ENCODE measurements around the gene ATP11C. TPM values are rescaled to one million over a fixed set of nuclear protein-coding genes. Genes with fewer than 3 reads are reported as not detected.

ATP11C gene
- total RNA-seq, 1 donor from 2014 or later: 66.0 TPM

DNA sequence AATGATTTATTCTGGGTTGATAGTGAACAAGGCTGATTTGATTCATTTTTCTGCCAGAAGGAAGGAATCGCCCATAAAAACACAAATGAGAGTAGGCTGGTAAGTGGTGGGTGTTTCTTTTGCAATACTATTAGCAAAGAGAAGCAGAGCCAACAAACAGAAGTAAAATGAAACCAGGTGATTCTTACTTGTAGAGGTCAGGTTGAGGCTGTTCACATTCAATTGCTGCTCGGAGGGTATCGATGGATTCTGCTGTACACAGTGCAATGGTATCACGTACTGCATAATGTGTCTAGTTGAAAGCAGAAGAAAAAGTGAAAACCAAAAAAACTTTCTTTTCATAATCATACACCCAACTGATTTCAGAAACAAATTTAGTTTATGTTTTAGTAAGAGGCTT is 130.8 kb downstream of the ATP11C start:
- DNase-seq: no peak

DNA sequence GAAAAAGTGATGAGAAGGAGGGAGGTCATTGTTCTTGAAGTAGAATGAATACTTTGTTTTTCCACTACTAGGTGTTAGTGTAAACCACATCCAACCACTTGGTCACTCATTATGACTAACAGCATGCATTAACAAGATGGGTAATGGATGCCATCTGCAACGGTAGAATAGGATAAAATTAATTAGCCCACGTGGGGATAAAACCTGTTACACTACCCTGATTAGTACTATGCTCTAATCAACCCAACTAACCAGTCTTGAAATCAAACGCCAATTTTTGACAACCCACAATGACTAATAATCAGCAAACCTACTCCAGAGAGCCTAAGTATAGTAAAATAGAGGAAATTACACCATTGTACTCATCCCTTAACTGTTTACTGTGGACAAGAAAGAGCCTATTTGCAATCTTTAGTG is 131.4 kb downstream of the ATP11C start:
- DNase-seq: no peak

DNA sequence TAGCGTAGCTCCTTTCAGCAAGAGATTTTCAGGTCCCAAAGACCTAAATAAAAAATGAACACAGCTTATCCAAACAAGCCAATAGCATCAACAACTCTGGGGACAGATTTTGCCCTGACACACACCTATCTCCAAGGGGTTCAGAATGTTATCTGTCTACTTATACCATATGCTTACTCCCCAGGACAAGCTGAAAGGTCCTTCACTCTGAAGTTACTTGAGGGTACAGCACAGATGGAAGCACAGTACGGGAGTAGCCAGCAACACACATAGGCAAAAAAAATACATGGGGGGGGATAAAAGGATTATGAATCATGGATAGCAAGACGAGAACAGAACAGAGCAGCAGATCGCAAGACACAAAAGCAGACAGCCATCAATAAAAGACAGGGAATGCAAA is 134.2 kb downstream of the ATP11C start:
- no peak for DNase-seq

DNA sequence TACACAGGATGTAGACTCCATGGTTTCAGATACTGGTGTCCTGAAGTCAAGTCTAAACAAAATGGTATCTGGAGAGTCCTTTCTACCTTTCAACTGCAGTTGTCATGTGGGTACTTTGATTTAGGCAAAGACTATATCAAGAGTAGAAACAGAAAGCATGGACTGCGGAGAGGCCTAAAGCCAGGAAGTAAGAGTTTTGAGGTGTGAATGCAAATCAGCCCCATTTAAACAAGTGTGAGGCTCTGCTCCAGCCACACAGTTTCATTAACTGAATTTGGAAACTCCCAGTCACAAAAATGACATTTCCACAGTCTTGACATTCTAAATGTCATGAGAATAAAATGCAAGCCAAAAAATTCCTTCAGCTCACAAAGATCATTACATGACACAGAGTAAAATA is 137.7 kb downstream of the ATP11C start:
- no peak for DNase-seq

DNA sequence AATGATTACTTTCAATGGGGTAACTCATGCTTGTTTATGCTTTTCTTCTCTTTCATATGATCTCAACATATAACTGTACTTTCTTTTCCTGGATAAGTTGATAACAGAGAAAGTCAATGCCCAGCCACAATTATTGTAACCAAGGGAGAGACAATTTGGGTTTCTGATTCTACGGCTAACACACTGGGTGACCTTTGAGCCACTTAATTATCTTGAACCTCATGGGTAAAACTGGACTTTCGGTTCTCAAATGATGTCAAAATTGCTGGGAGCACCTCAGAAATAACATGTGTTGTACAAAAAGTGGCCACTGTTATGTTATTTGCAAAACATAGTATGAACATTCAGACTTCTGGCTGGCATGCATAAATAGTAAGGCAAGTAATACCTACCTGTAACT is 145.3 kb downstream of the ATP11C start:
- no peak for DNase-seq

DNA sequence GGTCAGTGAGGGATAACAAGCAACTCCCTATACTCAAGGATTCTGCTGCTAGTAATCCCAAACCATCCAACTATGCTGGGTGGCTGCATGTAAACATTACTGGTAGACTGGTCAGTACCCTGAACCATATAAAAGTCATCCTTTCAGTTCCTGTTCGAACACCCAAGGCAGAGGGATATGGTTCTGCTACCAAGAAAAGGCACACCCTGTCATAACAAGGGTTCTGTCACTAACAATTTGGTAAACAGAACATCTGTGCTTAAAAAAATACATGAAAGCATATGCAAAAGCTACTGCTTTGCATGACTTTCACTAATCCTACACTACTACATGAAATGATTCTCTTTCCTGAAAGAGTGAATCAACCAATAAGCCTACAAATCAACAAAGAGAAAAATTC is 148.0 kb downstream of the ATP11C start:
- DNase-seq: no peak

DNA sequence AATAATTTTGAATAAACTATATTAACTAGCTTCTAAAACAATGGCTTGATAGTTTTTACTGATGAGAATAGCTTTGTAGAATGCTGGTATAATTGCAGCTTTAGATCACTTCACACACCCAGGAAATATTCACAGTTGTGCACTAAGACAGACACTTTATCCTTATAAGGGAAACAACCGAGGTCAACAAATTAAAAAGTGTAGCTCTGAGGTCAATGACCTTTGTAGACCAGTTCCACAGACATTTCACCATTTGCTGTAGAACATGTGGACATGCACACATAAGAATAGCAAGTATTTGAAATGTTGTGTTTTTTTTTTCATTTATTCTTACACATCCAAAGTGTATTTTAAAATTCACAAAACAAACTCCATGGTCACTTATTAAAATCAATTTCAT is 148.9 kb downstream of the ATP11C start:
- DNase-seq: no peak

DNA sequence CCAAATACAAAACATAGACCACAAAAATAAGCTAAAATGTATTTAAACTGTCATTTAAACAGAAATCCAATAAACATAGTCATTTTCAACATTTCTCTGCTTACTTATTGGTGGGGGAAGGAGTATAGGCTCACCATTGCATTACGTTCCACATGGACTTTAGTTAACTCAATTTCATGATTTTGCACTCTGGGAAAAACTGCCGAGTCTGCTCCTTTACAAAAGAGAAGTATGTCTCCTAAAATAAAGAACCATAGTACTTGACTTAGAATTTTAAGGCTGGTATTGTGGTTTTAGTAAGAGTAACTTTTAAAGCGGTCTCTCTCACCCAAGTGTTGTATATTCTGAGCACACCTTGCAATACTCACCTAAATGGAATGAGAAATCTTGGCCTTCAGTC is 149.8 kb downstream of the ATP11C start:
- no peak for DNase-seq

DNA sequence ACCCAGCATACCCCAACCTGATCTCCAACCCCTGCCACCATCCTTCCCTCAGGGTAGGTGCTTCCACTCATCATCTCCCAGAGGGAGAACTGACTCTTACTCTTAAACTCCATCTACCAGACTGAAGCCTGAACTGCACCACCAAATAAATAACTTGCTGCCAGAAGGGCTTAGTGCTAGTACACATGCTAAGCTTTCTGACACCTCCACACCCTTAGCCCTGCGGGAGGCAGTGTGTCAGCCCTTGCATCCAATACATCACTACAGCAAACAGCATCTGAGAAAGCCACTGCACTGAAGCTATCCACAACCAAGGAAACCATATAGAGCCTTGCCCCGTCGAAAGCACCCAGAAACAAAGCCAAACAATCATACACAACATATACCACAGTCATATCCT is 156.3 kb downstream of the ATP11C start:
- no peak for DNase-seq

DNA sequence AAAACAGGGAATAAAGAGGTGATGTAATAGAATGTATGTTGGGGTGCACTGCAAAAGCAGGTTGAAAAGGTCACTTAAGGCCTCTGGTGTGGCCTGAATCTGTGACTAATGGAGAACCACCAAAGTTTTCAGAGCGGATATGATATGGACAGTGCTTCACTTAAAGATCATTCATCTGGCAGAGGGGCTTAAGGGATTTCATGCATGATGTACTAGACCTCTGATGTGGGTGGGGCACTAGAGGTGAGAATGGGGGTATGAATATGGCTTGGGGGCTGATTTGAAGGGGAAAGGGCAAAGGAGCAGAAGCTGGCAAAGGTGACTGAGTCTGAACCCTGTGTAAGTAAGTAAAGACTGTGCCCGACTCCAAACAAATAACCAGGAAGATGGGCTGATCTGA is 162.5 kb downstream of the ATP11C start:
- no peak for DNase-seq

DNA sequence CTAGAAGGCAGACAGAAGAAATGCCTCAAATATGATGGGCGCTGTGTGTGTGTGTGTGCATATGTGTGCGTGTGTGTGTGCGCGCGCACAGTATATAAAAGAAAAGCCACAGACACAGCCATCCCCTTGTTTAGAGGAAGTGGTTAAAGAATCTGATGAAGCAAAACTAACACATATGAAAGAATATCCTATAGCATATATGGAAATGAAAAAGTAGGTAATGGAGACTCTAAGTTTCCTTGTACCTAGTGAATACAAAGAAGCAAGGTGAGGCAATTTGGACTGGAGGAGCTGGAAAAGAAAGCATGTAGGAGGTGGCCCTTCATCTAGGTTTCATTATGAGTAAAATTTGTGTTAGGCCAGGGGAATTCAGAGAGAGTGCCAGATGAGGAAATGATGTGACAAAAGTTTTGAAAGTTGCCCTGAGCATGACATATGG is 166.3 kb downstream of the ATP11C start:
- no peak for DNase-seq

DNA sequence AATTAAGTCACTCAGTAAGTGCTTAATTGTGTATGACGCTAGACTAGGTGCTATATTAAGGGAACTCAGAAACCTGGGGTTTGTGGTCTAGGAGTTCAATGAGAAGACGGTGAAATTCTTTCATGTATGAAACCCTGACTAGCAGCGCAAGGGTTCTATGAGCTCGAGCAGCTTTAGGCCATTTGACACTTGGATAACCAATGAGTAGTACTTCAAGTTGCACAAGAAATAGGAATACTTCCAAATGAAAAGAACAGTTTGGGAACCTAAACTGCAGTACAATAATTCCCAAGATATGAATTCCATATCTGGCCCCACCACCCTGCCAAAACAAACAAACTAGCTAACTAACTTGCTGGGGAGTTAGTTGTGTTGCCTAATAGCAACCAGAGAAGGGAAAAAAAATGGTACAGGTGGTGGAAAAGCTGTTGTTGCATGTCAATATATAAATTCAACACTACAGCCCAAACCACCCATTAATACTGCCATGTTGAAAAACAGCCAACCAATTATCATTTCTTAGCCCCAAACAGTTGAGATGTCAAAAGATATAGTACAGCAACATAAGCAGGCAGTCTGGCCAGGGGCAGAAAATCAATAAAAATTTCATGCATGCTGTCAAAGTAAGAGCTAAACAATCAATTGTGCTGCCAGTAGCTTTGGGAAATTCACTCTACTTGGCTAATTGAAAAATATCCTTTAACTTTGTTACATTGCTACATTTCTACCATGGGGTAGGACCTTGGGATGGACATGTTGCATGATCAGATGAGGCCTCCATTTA is 170.3 kb downstream of the ATP11C start:
- DNase-seq: no peak

DNA sequence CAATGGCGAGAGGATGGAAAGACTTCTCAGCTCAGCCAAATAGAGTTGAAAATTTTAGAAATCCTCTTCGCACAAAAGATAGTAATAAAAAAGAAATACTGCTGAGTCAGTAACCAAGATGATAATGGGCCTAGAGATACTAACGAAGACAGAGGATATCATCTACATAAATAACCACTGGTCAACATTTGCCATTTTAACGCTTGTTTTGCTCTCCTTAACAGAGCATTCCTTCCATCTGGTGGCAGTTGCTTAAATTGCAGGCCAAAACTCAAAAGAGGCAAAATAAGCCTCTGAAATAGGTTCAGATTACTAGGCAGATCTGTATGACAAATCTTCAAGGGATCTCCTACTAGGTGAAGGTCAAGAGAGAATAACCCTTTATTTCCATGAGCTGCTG is 173.2 kb downstream of the ATP11C start:
- no peak for DNase-seq

DNA sequence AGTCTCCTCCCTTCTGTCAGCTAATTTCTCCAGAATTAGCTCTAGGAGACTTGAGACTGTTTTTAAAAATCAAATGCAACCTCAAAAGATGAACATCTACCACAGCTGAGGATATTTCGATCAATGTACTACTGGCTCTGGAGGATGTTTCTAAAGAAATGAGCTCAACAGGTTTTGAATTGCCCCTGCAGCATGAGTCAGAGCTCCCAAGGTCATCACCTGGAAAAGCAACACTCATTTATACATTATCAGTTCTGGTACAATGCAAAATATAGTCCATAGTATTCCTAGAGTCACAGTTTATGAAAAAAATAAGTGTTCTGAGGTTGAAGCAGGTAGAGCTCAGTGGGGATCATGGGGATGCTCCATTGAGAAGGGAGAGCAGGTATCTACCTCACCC is 174.0 kb downstream of the ATP11C start:
- DNase-seq: no peak

DNA sequence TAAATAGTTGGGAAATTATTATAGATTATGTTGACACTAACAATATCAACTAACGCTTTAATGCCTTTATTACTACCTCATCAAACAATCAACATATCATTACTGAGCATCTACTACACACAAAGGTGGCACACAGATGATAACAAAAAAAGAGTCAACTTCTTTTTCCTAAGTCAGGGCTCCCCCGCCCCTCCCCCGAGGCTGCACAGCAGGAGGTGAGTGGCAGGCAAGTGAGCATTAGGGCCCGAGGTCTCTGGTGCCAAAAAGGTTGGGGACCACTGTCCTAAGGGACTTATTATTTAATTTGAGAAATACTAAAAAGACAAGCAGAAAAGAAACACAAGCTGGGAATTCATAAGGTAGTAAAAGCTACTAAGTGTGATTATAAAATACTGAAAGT is 174.6 kb downstream of the ATP11C start:
- DNase-seq: no peak

DNA sequence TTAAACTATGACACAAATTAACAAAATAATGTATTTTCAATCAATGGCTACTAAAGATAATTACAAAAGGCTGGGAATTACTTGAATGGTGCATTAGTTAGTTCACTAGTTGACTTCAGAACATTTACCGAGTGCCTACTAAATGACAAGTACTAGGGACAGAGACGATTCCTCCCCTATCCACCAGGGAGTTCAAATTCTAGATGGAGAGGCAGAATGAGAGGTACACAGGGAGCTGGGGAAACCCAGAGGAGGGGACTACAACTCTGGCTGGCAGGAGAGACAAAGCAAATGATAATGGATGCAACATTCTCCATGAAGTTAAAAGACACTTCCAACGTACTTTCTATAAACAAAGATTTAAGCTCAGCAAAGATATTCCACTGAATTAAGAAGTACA is 181.8 kb downstream of the ATP11C start:
- no peak for DNase-seq

DNA sequence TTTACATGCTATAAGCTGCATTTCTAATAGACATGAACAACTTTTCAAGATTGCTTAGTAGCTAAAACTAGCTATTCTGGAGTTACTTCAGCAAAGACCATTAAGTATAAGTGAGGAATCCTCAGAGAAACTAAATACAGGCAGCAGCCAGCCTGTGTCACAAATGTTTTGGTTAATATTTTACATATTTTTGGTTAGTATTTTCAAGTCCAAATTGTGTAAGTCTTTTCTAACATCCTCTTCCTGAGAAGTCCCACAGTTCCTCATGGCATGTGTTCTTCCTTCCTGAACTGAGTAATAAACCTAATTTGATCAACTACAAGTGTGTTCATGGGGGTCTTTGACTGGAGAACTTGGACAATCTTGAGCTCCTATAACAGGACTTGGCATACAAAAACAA is 182.5 kb downstream of the ATP11C start:
- DNase-seq: no peak

DNA sequence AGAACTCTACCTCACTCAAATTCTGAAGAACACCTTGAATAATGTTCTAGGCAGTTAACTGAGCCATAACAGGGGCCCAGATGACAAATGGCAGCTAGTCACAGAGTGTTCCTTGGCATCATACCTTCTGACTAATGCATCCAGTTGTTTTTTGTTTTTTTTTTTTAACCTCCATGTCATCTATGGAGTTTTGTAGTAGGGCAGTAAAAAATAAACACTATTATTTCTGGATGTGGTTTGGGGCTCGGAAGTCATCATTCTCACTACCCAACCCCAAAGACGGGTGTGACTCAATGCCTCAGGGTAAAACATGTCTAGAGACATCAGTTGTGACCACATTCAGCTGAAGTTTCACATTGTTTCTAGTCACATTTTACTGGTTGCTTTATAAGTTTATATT is 193.7 kb downstream of the ATP11C start:
- DNase-seq: no peak

DNA sequence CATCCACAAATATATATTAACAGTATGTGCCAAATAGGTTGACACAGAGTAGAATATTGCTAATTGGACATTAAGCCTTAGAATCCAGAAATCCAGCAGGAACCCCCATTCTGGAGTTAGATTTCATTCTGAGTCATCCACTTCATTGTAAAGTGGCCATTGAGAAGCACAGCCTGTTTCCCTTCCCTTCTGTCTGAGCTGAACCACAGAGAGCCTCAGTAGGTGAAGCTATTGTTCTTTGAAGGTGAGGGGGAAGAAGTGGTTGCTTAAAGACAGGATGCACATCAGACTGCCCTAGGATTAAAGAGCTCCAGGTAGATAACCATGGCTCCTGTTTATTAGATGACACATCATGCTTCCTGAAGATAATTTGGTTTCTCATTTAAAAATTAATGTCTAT is 194.3 kb downstream of the ATP11C start:
- DNase-seq: no peak

DNA sequence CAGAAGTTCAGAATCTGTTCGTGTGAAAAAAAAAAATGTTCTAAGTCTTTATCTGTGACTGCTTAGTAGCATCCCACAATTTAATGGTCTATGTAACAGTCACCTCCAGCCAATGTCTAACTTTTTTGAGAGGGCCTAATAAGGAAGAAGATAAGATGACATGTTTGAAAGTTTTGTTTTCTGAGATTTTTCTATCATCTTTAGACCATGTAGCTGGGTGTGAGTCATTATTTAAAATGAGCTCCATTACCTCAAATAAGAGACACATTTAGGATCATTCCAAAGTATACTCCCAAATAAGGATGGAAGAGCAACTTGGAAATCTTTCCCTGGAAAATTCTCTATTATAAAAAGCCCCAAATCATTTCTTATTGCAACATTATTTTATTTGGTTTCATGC is 196.7 kb downstream of the ATP11C start:
- no peak for DNase-seq

DNA sequence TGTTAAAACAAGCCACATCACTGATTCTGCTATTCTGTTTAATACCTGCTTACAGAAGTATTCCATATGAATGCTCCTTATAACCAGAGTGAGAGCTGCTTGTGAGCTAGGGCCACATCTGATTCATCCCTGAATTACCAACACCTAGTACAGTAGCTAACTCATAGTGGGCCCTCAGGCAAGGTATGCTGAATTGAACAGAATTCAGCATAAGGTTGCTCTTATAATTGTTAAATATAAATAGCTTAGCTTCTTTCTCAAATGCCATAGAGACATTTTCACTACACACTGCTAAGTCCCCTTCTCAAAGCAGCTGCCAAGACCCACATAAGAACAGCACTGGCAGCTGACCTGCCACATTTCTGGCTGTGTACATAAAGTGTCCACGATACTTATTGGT is 197.9 kb downstream of the ATP11C start:
- no peak for DNase-seq

DNA sequence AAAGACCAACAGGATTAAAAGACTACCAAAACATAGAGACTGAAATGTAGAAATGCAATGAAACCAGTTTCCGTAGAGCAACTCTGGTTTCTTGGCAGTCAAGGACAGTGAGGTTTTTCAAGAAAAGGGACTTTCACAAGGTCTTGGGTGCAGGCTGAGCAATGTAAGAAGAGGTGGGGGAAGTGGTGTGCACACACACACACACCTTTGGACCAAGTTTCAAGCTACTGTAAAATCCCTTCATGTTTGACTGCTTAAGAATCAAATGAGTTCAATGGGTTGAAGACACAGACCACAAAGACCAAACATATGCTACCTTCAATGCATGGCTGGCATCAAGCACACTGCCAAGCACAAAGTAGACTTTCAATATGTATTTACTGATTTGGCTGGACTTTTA is 207.1 kb downstream of the ATP11C start:
- DNase-seq: no peak

DNA sequence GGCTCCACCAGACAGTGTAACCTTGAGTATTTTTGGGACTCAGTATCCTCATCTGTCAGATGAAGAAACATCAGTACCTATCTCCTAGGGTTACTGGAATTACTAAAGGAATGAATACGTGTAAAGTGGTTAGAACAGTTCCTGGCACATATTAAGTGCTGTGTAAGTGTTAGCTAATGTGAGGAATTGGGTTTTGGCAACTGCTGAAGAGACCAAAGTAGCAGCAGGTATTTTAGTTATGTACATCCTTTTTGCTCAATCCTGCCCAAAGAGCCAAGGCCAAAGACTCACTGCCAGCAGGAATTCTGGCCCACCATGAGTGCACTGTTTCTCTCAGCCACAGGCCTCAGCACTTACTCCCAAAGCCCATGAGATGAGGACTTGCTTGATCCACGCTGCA is 208.2 kb downstream of the ATP11C start:
- DNase-seq: no peak

DNA sequence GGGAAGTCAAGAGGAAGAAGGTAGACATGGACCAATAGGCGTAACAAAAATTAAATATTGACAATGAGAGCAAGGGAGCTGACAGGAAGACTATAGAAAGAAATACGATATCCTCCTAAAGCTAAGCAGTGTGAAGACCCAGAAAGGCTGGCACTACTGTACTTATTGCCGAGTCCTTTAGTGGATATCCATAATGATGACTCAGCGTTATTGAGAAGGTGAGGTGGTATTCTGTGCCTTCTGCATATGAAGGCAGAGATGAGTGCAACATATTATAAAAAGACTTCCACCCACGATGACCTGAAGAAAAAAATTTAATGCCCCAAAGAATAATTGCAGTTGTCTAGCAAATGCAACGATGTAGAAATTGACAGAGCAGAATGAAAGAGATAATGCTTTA is 211.9 kb downstream of the ATP11C start:
- DNase-seq: no peak

DNA sequence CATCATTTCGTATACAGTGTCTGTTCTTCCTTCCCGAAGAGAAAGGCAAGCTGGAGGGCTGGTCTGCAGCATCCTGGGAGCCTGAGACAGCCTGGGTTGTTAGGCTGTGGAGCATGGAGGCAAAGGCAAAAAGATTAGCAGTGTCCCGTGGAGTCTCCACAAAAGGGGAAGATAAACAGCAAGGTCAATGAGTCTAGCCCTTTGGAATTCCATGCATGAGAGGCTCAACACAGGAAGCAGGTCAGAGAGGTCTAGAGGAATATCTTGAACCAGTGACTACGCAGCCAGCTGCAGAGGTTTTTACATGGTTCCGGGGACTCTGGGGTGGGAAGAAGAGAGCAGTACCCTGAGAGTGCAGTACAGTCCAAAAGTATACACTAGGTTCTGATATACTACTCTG is 212.7 kb downstream of the ATP11C start:
- DNase-seq: no peak
